HG02623 (cell line): Measurements from ENCODE around the gene SNTG2.
"Not testable (repeated sequence)": the region's sequence is repeated elsewhere in the genome, so short reads cannot be mapped to it uniquely, and the experiment has no call there.

ENCODE experiments used
- ATAC-seq: cut with Tn5 transposase; IDR thresholded peaks from one replicate; pipeline ENCODE4 v1.9.1; 2021; ENCODE audit warnings: moderate library complexity; ENCODE audit not compliant: unreplicated experiment

Gene SNTG2

GRCh38 chr2:1402064-1402463 lies 451.4 kb downstream of the SNTG2 start:
- no peak for ATAC-seq

GRCh38 chr2:1403565-1403964 lies 452.9 kb downstream of the SNTG2 start:
- ATAC-seq = no peak

GRCh38 chr2:1405124-1405523 lies 454.5 kb downstream of the SNTG2 start:
- no peak for ATAC-seq

GRCh38 chr2:1405967-1406366 lies 455.3 kb downstream of the SNTG2 start:
- ATAC-seq = no peak

- ATAC-seq = no peak
These were observed 455.8 kb downstream of the SNTG2 start for GRCh38 chr2:1406434-1406833.

- no peak for ATAC-seq
These were observed 457.5 kb downstream of the SNTG2 start for GRCh38 chr2:1407950-1408675.

- ATAC-seq = no peak
These were observed 462.6 kb downstream of the SNTG2 start, which contains the start of gene TPO for GRCh38 chr2:1413156-1413710. TPO (plus strand) TSS chr2:1413463; CDS start chr2:1414409, 946 bp downstream.

- no peak for ATAC-seq
These were observed 463.5 kb downstream of the SNTG2 start for GRCh38 chr2:1414121-1414520.

GRCh38 chr2:1414901-1415300 lies 464.3 kb downstream of the SNTG2 start:
- not testable (repeated sequence) for ATAC-seq

GRCh38 chr2:1415501-1415900 lies 464.9 kb downstream of the SNTG2 start:
- no peak for ATAC-seq
